Mesenchymal stem cell (in vitro differentiated cells and primary cell): ENCODE data around the gene ZNF709.
"Not testable (repeated sequence)": the region's sequence is repeated elsewhere in the genome, so short reads cannot be mapped to it uniquely, and the experiment has no call there.

Experiments
- DNase-seq: peaks from one replicate; pipeline ENCODE4 v3.0.0-alpha.2; 2013
- H2AFZ ChIP-seq: one replicate; pipeline ENCODE4 v1.6.1; 2013; ENCODE audit warnings: low read depth, mild to moderate bottlenecking, control low read depth, inconsistent platforms, low read length, moderate library complexity
- H2AK5ac ChIP-seq: 2 replicates; pipeline ENCODE4 v1.6.1; 2013; ENCODE audit warnings: low read length, moderate library complexity, mild to moderate bottlenecking, inconsistent platforms; ENCODE audit not compliant: severe bottlenecking
- H2BK120ac ChIP-seq: one replicate; pipeline ENCODE4 v1.6.1; 2013; ENCODE audit warnings: low read depth, mild to moderate bottlenecking, inconsistent platforms, low read length, moderate library complexity
- H2BK12ac ChIP-seq, 2 experiments: one replicate each; pipeline ENCODE4 v1.6.1; 2013; ENCODE audit warnings: inconsistent platforms in 2 of 2, low read length in 2 of 2, mild to moderate bottlenecking in 2 of 2, moderate library complexity in 2 of 2, control low read depth in 1 of 2
- H2BK15ac ChIP-seq: one replicate; pipeline ENCODE4 v1.6.1; 2013; ENCODE audit warnings: mild to moderate bottlenecking, low read depth, inconsistent platforms; ENCODE audit not compliant: poor library complexity, severe bottlenecking
- H2BK5ac ChIP-seq: 2 replicates; pipeline ENCODE4 v1.6.1; 2013; ENCODE audit warnings: low read depth, mild to moderate bottlenecking, low read length, control low read depth, inconsistent platforms; ENCODE audit not compliant: poor library complexity, severe bottlenecking
- H3K14ac ChIP-seq, 2 experiments: one replicate each; pipeline ENCODE4 v1.6.1; 2013; ENCODE audit warnings: inconsistent platforms in 2 of 2, low read length in 2 of 2, control low read depth in 1 of 2, mild to moderate bottlenecking in 1 of 2, moderate library complexity in 1 of 2
- H3K18ac ChIP-seq, 2 experiments: one replicate each; pipeline ENCODE4 v1.6.1; 2013; ENCODE audit warnings: inconsistent platforms in 2 of 2, low read length in 2 of 2, control low read depth in 1 of 2, low read depth in 1 of 2, mild to moderate bottlenecking in 1 of 2
- H3K23ac ChIP-seq, 2 experiments: one replicate each; pipeline ENCODE4 v1.6.1; 2013; ENCODE audit warnings: inconsistent platforms in 2 of 2, low read length in 2 of 2, mild to moderate bottlenecking in 2 of 2, moderate library complexity in 2 of 2, control low read depth in 1 of 2
- H3K27ac ChIP-seq: 2 replicates; pipeline ENCODE4 v1.5.1; 2013; ENCODE audit warnings: mild to moderate bottlenecking, moderate library complexity, low read length, control low read depth, inconsistent platforms; ENCODE audit not compliant: poor library complexity, severe bottlenecking
- H3K27me3 ChIP-seq, 2 experiments: 2 replicates each; pipeline versions ENCODE4 v1.6.1 to v1.7.0; 2013; ENCODE audit warnings: low read length in 2 of 2, mild to moderate bottlenecking in 2 of 2, moderate library complexity in 2 of 2, control low read depth in 1 of 2, inconsistent platforms in 1 of 2; ENCODE audit not compliant: control insufficient read depth in 1 of 2, insufficient read depth in 1 of 2
- H3K36me3 ChIP-seq, 2 experiments: 2 replicates each; pipeline versions ENCODE4 v1.6.1 to v1.7.0; 2013; ENCODE audit warnings: low read length in 2 of 2, control low read depth in 1 of 2, inconsistent platforms in 1 of 2, low read depth in 1 of 2, mild to moderate bottlenecking in 1 of 2; ENCODE audit not compliant: insufficient read depth in 2 of 2, control insufficient read depth in 1 of 2
- H3K4ac ChIP-seq, 2 experiments: one replicate each; pipeline ENCODE4 v1.6.1; 2013; ENCODE audit warnings: inconsistent platforms in 2 of 2, low read length in 2 of 2, mild to moderate bottlenecking in 2 of 2, moderate library complexity in 2 of 2, control low read depth in 1 of 2, low read depth in 1 of 2
- H3K4me1 ChIP-seq: 2 replicates; pipeline ENCODE4 v1.6.1; 2013; ENCODE audit warnings: low read depth, low read length, control low read depth; ENCODE audit not compliant: control insufficient read depth, insufficient read depth
- H3K4me2 ChIP-seq: 2 replicates; pipeline ENCODE4 v1.6.1; 2013; ENCODE audit warnings: low read length, mild to moderate bottlenecking, inconsistent platforms; ENCODE audit not compliant: poor library complexity, severe bottlenecking
- H3K4me3 ChIP-seq, 2 experiments: 2 replicates each; pipeline versions ENCODE4 v1.5.1 to v1.7.0; 2013; ENCODE audit warnings: low read length in 2 of 2, mild to moderate bottlenecking in 2 of 2, control low read depth in 1 of 2, low read depth in 1 of 2; ENCODE audit not compliant: insufficient read depth in 1 of 2
- H3K79me1 ChIP-seq: replicated peaks from 2 replicates; pipeline ENCODE4 v1.6.1; 2013; ENCODE audit warnings: mild to moderate bottlenecking, control low read depth, low read length, inconsistent platforms; ENCODE audit not compliant: poor library complexity, severe bottlenecking
- H3K9ac ChIP-seq: 2 replicates; pipeline ENCODE4 v1.7.0; 2013; ENCODE audit warnings: mild to moderate bottlenecking, low read length, moderate library complexity
- H3K9me3 ChIP-seq: 2 replicates; pipeline ENCODE4 v1.7.0; 2013; ENCODE audit warnings: mild to moderate bottlenecking, low read length; ENCODE audit not compliant: control insufficient read depth
- H4K8ac ChIP-seq: one replicate; pipeline ENCODE4 v1.6.1; 2013; ENCODE audit warnings: inconsistent platforms, mild to moderate bottlenecking, low read length, moderate library complexity
- H4K91ac ChIP-seq: one replicate; pipeline ENCODE4 v1.6.1; 2013; ENCODE audit warnings: mild to moderate bottlenecking, low read length, inconsistent platforms
- WGBS: methylation state at CpG from one replicate; pipeline ENCODE4 v1.1.7; 2013; ENCODE audit warnings: mixed read lengths; 5-methylcytosine and 5-hydroxymethylcytosine counted together

The ZNF709 gene

DNA sequence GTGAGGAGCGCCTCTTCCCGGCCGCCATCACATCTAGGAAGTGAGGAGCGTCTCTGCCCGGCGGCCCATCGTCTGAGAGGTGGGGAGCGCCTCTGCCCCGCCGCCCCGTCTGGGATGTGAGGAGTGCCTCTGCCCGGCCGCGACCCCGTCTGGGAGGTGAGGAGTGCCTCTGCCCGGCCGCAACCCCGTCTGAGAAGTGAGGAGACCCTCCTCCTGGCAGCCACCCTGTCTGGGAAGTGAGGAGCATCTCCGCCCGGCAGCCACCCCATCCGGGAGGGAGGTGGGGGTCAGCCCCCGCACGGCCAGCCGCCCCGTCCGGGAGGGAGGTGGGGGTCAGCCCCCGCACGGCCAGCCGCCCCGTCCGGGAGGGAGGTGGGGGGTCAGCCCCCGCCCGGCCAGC, 17.0 kb downstream of the ZNF709 start:
- 97% methylated on average over 33 of the region's 33 CpGs for WGBS

GRCh38 chr19:12465211-12465610, 19.4 kb downstream of the ZNF709 start:
- Histone ChIP-seq H3K9me3 (peaks cover 74% of the 10 kb centered on the region), H3K4me3 (peak overlapping the region in 1 of 2 experiments; percentile 59), H3K36me3 (peaks cover 9 to 28% of the 10 kb centered on the region in 2 experiments), H3K27me3 (no peaks in the 10 kb centered on the region), H4K91ac (no peak overlapping the region), H2BK120ac (no peak overlapping the region), H2BK15ac (no peak overlapping the region), H2AK5ac (no peak overlapping the region), H2BK5ac (no peak overlapping the region), H3K27ac (no peak overlapping the region), H3K4me2 (no peak overlapping the region), H3K4me1 (no peaks in the 10 kb centered on the region), H3K9ac (no peak overlapping the region), H2AFZ (no peak overlapping the region), H3K18ac (no peak overlapping the region), H3K79me1 (peaks cover 8% of the 10 kb centered on the region), H3K4ac (no peak overlapping the region), H4K8ac (no peak overlapping the region), H3K14ac (no peak overlapping the region), H3K23ac (no peak overlapping the region), H2BK12ac (no peak overlapping the region)
- 50% methylated on average over 2 of the region's 5 CpGs for WGBS
- no peak for DNase-seq

More for the DNA sequence above, 17.0 kb downstream of the ZNF709 start:
- H4K91ac ChIP-seq, H2BK5ac ChIP-seq, H3K23ac ChIP-seq, H2AK5ac ChIP-seq, H3K14ac ChIP-seq, H3K4me2 ChIP-seq, H2BK15ac ChIP-seq, H3K4me1 ChIP-seq, H3K27ac ChIP-seq, H2BK12ac ChIP-seq, H3K4ac ChIP-seq, DNase-seq, H3K9ac ChIP-seq, H2AFZ ChIP-seq, H2BK120ac ChIP-seq, H3K27me3 ChIP-seq, H3K4me3 ChIP-seq, H4K8ac ChIP-seq, H3K18ac ChIP-seq: not testable (repeated sequence)
- peaks cover 9 to 26% of the 10 kb centered on the region in 2 experiments for H3K36me3 ChIP-seq
- H3K79me1 ChIP-seq, result peaks cover 13% of the 10 kb centered on the region
- H3K9me3 ChIP-seq, result peaks cover 66% of the 10 kb centered on the region

- H2BK15ac ChIP-seq, result no peak overlapping the region
- H3K18ac ChIP-seq, result no peak overlapping the region
- H3K27ac ChIP-seq, result no peak overlapping the region
- no peak overlapping the region for H4K91ac ChIP-seq
- H3K9ac ChIP-seq, result no peak overlapping the region
- no peak overlapping the region for H3K14ac ChIP-seq
- no peaks in the 10 kb centered on the region for H3K27me3 ChIP-seq
- peaks cover 6% of the 10 kb centered on the region for H3K79me1 ChIP-seq
- H2AK5ac ChIP-seq, result no peak overlapping the region
- no peak overlapping the region for H2BK5ac ChIP-seq
- H4K8ac ChIP-seq, result no peak overlapping the region
- DNase-seq, result no peak
- H3K9me3 ChIP-seq, result peaks cover 72% of the 10 kb centered on the region
- H3K23ac ChIP-seq, result no peak overlapping the region
- H2BK120ac ChIP-seq, result no peak overlapping the region
- H2BK12ac ChIP-seq, result no peak overlapping the region
- no peak overlapping the region for H3K4ac ChIP-seq
- H3K36me3 ChIP-seq, result peaks cover 9 to 28% of the 10 kb centered on the region in 2 experiments
- no peak overlapping the region for H2AFZ ChIP-seq
- H3K4me3 ChIP-seq, result peak overlapping the region in 1 of 2 experiments; percentile 59
- no peaks in the 10 kb centered on the region for H3K4me1 ChIP-seq
- WGBS, result 100% methylated on average over 3 of the region's 3 CpGs
- H3K4me2 ChIP-seq, result no peak overlapping the region
Observed at GRCh38 chr19:12464769-12465168, 19.8 kb downstream of the ZNF709 start.

DNA sequence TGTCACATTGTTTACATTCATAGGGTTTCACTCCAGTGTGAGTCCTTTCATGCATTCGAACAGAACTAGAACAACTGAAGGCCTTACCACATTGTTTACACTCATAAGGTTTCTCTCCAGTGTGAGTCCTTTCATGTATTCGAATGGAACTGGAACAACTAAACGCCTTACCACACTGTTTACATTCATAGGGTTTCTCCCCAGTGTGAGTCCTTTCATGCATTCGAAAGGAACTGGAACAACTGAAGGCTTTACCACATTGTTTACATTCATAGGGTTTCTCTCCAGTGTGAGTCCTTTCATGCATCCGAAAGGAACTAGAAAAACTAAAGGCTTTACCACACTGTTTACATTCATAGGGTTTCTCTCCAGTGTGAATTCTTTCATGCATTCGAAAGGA, 20.5 kb downstream of the ZNF709 start:
- not testable (repeated sequence) for H3K27ac ChIP-seq, H2BK12ac ChIP-seq, DNase-seq, H4K91ac ChIP-seq, H3K14ac ChIP-seq, H3K4ac ChIP-seq, H2BK120ac ChIP-seq, H3K79me1 ChIP-seq, H2BK15ac ChIP-seq, H2AK5ac ChIP-seq, H3K23ac ChIP-seq, H3K9ac ChIP-seq, H3K4me2 ChIP-seq, H2AFZ ChIP-seq, H4K8ac ChIP-seq, H3K18ac ChIP-seq, H3K4me1 ChIP-seq, H2BK5ac ChIP-seq, H3K27me3 ChIP-seq
- Histone ChIP-seq H3K9me3 (peaks cover 75% of the 10 kb centered on the region), H3K4me3 (peak overlapping the region in 1 of 2 experiments; percentile 59), H3K36me3 (peaks cover 9 to 28% of the 10 kb centered on the region in 2 experiments)
- WGBS, result 91% methylated on average over 6 of the region's 6 CpGs
